Esophagus (tissue), 2 donors: ENCODE results near the gene GPR137B. TPM values are rescaled to one million over a fixed set of nuclear protein-coding genes. Genes with fewer than 3 reads are reported as not detected.

ENCODE experiments used
- H3K27ac ChIP-seq, 2 donors: one replicate each; pipeline ENCODE4 v1.5.1; 2013; ENCODE audit warnings: low read depth in 2 of 2, mild to moderate bottlenecking in 2 of 2, inconsistent platforms in 1 of 2, low read length in 1 of 2, moderate library complexity in 1 of 2
- H3K27me3 ChIP-seq, 2 donors: one replicate each; pipeline ENCODE4 v1.6.1; 2013; ENCODE audit warnings: low read length in 2 of 2, control low read depth in 1 of 2, mild to moderate bottlenecking in 1 of 2; ENCODE audit not compliant: insufficient read depth in 2 of 2, control insufficient read depth in 1 of 2
- H3K36me3 ChIP-seq, 2 donors: one replicate each; pipeline ENCODE4 v1.6.1; 2013; ENCODE audit warnings: low read length in 1 of 2; ENCODE audit not compliant: control insufficient read depth in 2 of 2, insufficient read depth in 2 of 2
- H3K4me1 ChIP-seq, 2 donors: one replicate each; pipeline ENCODE4 v1.6.1; 2013; ENCODE audit warnings: low read length in 1 of 2; ENCODE audit not compliant: control insufficient read depth in 2 of 2, insufficient read depth in 2 of 2
- H3K4me3 ChIP-seq, 2 donors: one replicate each; pipeline ENCODE4 v1.5.1; 2013; ENCODE audit warnings: low read length in 2 of 2, mild to moderate bottlenecking in 2 of 2, low read depth in 1 of 2, moderate library complexity in 1 of 2
- H3K9me3 ChIP-seq, 2 donors: one replicate each; pipeline ENCODE4 v1.6.1; 2013; ENCODE audit warnings: mild to moderate bottlenecking in 2 of 2, low read depth in 1 of 2, low read length in 1 of 2, moderate library complexity in 1 of 2; ENCODE audit not compliant: control insufficient read depth in 2 of 2, insufficient read depth in 1 of 2
- WGBS, 2 donors: extraction: QIAGEN DNeasy Blood & Tissue Kit; methylation state at CpG; one replicate each; pipeline ENCODE4 v1.1.7; 2013; 5-methylcytosine and 5-hydroxymethylcytosine counted together
- polyA plus RNA-seq, 2 donors: library from polyadenylated mRNA; stranded (reverse); fragments of 200-250 nt; gene quantifications; one replicate each; pipeline ENCODE4 v1.2.3, GENCODE V29; 2013
- donor health status: healthy with polysubstance abuse.
- donor health status: Bipolar disorder and iron deficiency.

The GPR137B gene
- polyA plus RNA-seq, 2 donors = 2.1 to 2.8 TPM

- Histone ChIP-seq H3K9me3 (no peaks in the 10 kb centered on the region), H3K36me3 (no peaks in the 10 kb centered on the region), H3K27me3 (no peaks in the 10 kb centered on the region), H3K4me1 (peaks cover 9 to 20% of the 10 kb centered on the region in 2 donors), H3K4me3 (peak overlapping the region; percentile 86 to 91), H3K27ac (peak overlapping the region in 1 of 2 donors; percentile 36)
- 12 to 15% methylated on average over 39 of the region's 39 CpGs for WGBS, 2 donors
These were observed 987 bp downstream of the GPR137B start for GRCh38 chr1:236143104-236143948.

GRCh38 chr1:236144033-236144432 lies 1.7 kb downstream of the GPR137B start:
- peaks cover 9 to 20% of the 10 kb centered on the region in 2 donors for H3K4me1 ChIP-seq
- H3K4me3 ChIP-seq = peak overlapping the region in 1 of 2 donors; percentile 91
- no peaks in the 10 kb centered on the region for H3K27me3 ChIP-seq
- no peaks in the 10 kb centered on the region for H3K9me3 ChIP-seq
- no peak overlapping the region for H3K27ac ChIP-seq
- no peaks in the 10 kb centered on the region for H3K36me3 ChIP-seq
- WGBS, 2 donors = 83 to 89% methylated on average over 14 of the region's 14 CpGs

GRCh38 chr1:236144446-236145150 lies 2.3 kb downstream of the GPR137B start:
- no peaks in the 10 kb centered on the region for H3K9me3 ChIP-seq
- H3K36me3 ChIP-seq = no peaks in the 10 kb centered on the region
- no peak overlapping the region for H3K4me3 ChIP-seq
- H3K4me1 ChIP-seq = peaks cover 9 to 21% of the 10 kb centered on the region in 2 donors
- WGBS, 2 donors = 52 to 55% methylated on average over 12 of the region's 12 CpGs
- H3K27me3 ChIP-seq = no peaks in the 10 kb centered on the region
- H3K27ac ChIP-seq = no peak overlapping the region

- H3K27me3 ChIP-seq = no peaks in the 10 kb centered on the region
- 88% methylated on average over 10 of the region's 10 CpGs for WGBS, 2 donors
- peaks cover 3 to 25% of the 10 kb centered on the region in 2 donors for H3K4me1 ChIP-seq
- H3K4me3 ChIP-seq = no peak overlapping the region
- H3K27ac ChIP-seq = no peak overlapping the region
- no peaks in the 10 kb centered on the region for H3K36me3 ChIP-seq
- no peaks in the 10 kb centered on the region for H3K9me3 ChIP-seq
These were observed 4.7 kb downstream of the GPR137B start for GRCh38 chr1:236147068-236147467.

GRCh38 chr1:236147521-236148469 lies 5.5 kb downstream of the GPR137B start:
- Histone ChIP-seq H3K36me3 (no peaks in the 10 kb centered on the region), H3K27me3 (no peaks in the 10 kb centered on the region), H3K4me3 (no peak overlapping the region), H3K9me3 (no peaks in the 10 kb centered on the region), H3K4me1 (peaks cover 3 to 24% of the 10 kb centered on the region in 2 donors), H3K27ac (no peak overlapping the region)
- WGBS, 2 donors = 73 to 79% methylated on average over 17 of the region's 17 CpGs

- no peak overlapping the region for H3K27ac ChIP-seq
- 75 to 80% methylated on average over 8 of the region's 8 CpGs for WGBS, 2 donors
These were observed 6.1 kb downstream of the GPR137B start for GRCh38 chr1:236148470-236148845.

GRCh38 chr1:236149003-236149595 lies 6.8 kb downstream of the GPR137B start:
- Histone ChIP-seq H3K27ac (no peak overlapping the region), H3K4me1 (peaks cover 3 to 20% of the 10 kb centered on the region in 2 donors), H3K4me3 (no peak overlapping the region), H3K9me3 (no peaks in the 10 kb centered on the region), H3K36me3 (no peaks in the 10 kb centered on the region), H3K27me3 (no peaks in the 10 kb centered on the region)
- 77 to 86% methylated on average over 18 of the region's 18 CpGs for WGBS, 2 donors

More at GRCh38 chr1:236148470-236148845, 6.1 kb downstream of the GPR137B start:
- no peaks in the 10 kb centered on the region for H3K9me3 ChIP-seq
- no peak overlapping the region for H3K4me3 ChIP-seq
- H3K4me1 ChIP-seq = peaks cover 3 to 20% of the 10 kb centered on the region in 2 donors
- H3K36me3 ChIP-seq = no peaks in the 10 kb centered on the region
- no peaks in the 10 kb centered on the region for H3K27me3 ChIP-seq

GRCh38 chr1:236149696-236150228 lies 7.4 kb downstream of the GPR137B start:
- Histone ChIP-seq H3K27me3 (no peaks in the 10 kb centered on the region), H3K27ac (no peak overlapping the region), H3K4me3 (no peak overlapping the region), H3K9me3 (no peaks in the 10 kb centered on the region), H3K36me3 (no peaks in the 10 kb centered on the region), H3K4me1 (peaks cover 2 to 17% of the 10 kb centered on the region in 2 donors)
- 81 to 82% methylated on average over 10 of the region's 10 CpGs for WGBS, 2 donors
